C4-2B (cell line): Measurements from ENCODE around the gene CTDSPL.

Experiments used
- ZFX ChIP-seq: fragments of 450-650 bp; IDR thresholded peaks from 2 replicates; pipeline ENCODE4 v1.6.1; 2017
- TF ChIP-seq, protein P1 (sequence below): fragments of 450-650 bp; conservative IDR thresholded peaks from 2 replicates; pipeline ENCODE4 v1.5.1; 2017; ENCODE audit warnings: mild to moderate bottlenecking

DNA sequence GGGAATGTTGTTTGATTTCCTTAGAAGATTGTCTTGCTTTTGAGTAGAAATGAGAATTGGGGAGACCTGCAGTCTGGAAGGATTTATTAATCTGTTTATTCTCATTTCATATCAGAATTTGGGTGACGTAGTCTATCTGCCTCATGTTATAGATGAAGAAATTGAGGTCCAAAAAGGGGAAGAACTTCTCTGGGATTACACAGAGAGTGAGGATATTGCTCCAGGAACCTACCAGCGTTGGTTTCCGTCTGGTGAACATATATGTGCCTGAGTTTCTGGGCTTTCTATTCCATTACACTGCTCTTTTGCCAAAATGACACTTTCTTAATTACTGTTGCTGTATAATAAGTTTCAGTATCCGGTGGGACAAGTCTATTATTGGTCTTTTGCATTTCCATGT is 51.8 kb downstream of the CTDSPL start:
- TF ChIP-seq, protein P1, sequence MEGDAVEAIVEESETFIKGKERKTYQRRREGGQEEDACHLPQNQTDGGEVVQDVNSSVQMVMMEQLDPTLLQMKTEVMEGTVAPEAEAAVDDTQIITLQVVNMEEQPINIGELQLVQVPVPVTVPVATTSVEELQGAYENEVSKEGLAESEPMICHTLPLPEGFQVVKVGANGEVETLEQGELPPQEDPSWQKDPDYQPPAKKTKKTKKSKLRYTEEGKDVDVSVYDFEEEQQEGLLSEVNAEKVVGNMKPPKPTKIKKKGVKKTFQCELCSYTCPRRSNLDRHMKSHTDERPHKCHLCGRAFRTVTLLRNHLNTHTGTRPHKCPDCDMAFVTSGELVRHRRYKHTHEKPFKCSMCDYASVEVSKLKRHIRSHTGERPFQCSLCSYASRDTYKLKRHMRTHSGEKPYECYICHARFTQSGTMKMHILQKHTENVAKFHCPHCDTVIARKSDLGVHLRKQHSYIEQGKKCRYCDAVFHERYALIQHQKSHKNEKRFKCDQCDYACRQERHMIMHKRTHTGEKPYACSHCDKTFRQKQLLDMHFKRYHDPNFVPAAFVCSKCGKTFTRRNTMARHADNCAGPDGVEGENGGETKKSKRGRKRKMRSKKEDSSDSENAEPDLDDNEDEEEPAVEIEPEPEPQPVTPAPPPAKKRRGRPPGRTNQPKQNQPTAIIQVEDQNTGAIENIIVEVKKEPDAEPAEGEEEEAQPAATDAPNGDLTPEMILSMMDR, result no peak
- TF ChIP-seq ZFX, result no peak
